HepG2 (cell line): ENCODE results near the gene CTDSP2. TPM values are rescaled to one million over a fixed set of nuclear protein-coding genes. Genes with fewer than 3 reads are reported as not detected.

Source experiments
- BCL3 ChIP-seq: sonication (generic); formaldehyde crosslinking; IDR thresholded peaks from 2 replicates; pipeline ENCODE4 v1.5.1; 2020; ENCODE audit warnings: mild to moderate bottlenecking, missing genetic modification reagents, moderate library complexity
- CBFB ChIP-seq: sonication (generic); formaldehyde crosslinking; IDR thresholded peaks from 2 replicates; pipeline ENCODE4 v1.4.0; 2020; ENCODE audit warnings: missing genetic modification reagents
- CHD4 ChIP-seq: fragments of 200-600 bp; sonication (generic); IDR thresholded peaks from 2 replicates; pipeline ENCODE4 v1.7.0; 2017; ENCODE audit warnings: mild to moderate bottlenecking, low read length, borderline replicate concordance
- ERF ChIP-seq: IDR thresholded peaks from 2 replicates; pipeline ENCODE4 v1.6.1; 2018; ENCODE audit warnings: missing biosample characterization, missing genetic modification reagents
- GZF1 ChIP-seq: sonication (generic); formaldehyde crosslinking; IDR thresholded peaks from 2 replicates; pipeline ENCODE4 v1.5.1; 2020; ENCODE audit warnings: mild to moderate bottlenecking, missing genetic modification reagents
- HOMEZ ChIP-seq: IDR thresholded peaks from 2 replicates; pipeline ENCODE4 v1.6.1; 2016; ENCODE audit warnings: low read depth
- HOXA5 ChIP-seq: sonication (generic); formaldehyde crosslinking; IDR thresholded peaks from 2 replicates; pipeline ENCODE4 v1.4.0; 2020; ENCODE audit warnings: missing genetic modification reagents
- KDM6A ChIP-seq: IDR thresholded peaks from 2 replicates; pipeline ENCODE4 v1.6.1; 2016; ENCODE audit warnings: low read depth
- LCORL ChIP-seq, 2 experiments: fragments of 450-650 bp in 1 of 2; sonication (generic) in 1 of 2; formaldehyde crosslinking in 1 of 2; IDR thresholded peaks; 2 replicates each; pipeline versions ENCODE4 v1.5.0 to v1.6.1; 2017 to 2020; ENCODE audit warnings: antibody characterized with exemption in 1 of 2, missing genetic modification reagents in 1 of 2
- MBNL3 ChIP-seq: fragments of 250-450 bp; sonication (Bioruptor Pico); conservative IDR thresholded peaks from 2 replicates; pipeline ENCODE4 v1.8.0; 2022; ENCODE audit warnings: mild to moderate bottlenecking, inconsistent platforms
- NPAS2 ChIP-seq: sonication (generic); formaldehyde crosslinking; IDR thresholded peaks from 2 replicates; pipeline ENCODE4 v1.8.0; 2022; ENCODE audit warnings: mild to moderate bottlenecking, missing genetic modification reagents, borderline replicate concordance
- PCBP2 ChIP-seq: fragments of 200-400 bp; formaldehyde crosslinking; optimal IDR thresholded peaks from 2 replicates; pipeline ENCODE3; 2018; ENCODE audit warnings: low read length, low read depth; ENCODE audit not compliant: poor library complexity, severe bottlenecking
- PHF8 ChIP-seq: sonication (generic); formaldehyde crosslinking; IDR thresholded peaks from 2 replicates; pipeline ENCODE4 v1.5.0; 2020; ENCODE audit warnings: missing genetic modification reagents
- RARA ChIP-seq: IDR thresholded peaks from 2 replicates; pipeline ENCODE4 v1.6.1; 2016; ENCODE audit warnings: missing genetic modification reagents, missing compliant biosample characterization
- RBAK ChIP-seq: sonication (generic); formaldehyde crosslinking; IDR thresholded peaks from 2 replicates; pipeline ENCODE4 v1.5.1; 2020; ENCODE audit warnings: mild to moderate bottlenecking, missing genetic modification reagents
- SUZ12 ChIP-seq: fragments of 150-350 bp; IDR thresholded peaks from 2 replicates; pipeline ENCODE4 v1.6.1; 2014; ENCODE audit warnings: low read depth, low read length
- TRAFD1 ChIP-seq: sonication (generic); formaldehyde crosslinking; IDR thresholded peaks from 2 replicates; pipeline ENCODE4 v1.5.1; 2020; ENCODE audit warnings: missing genetic modification reagents, mild to moderate bottlenecking, borderline replicate concordance
- ZC3H13 ChIP-seq: sonication (generic); formaldehyde crosslinking; IDR thresholded peaks from 2 replicates; pipeline ENCODE4 v1.8.1; 2023; ENCODE audit warnings: mild to moderate bottlenecking, missing genetic modification reagents, moderate library complexity
- ZNF234 ChIP-seq: sonication (generic); formaldehyde crosslinking; conservative IDR thresholded peaks from 2 replicates; pipeline ENCODE4 v1.5.1; 2020; ENCODE audit warnings: mild to moderate bottlenecking, missing genetic modification reagents
- ZNF343 ChIP-seq: sonication (generic); formaldehyde crosslinking; IDR thresholded peaks from 2 replicates; pipeline ENCODE4 v1.4.0; 2020; ENCODE audit warnings: mild to moderate bottlenecking, missing genetic modification reagents
- ZNF441 ChIP-seq: sonication (generic); formaldehyde crosslinking; IDR thresholded peaks from 2 replicates; pipeline ENCODE4 v1.7.0; 2021; ENCODE audit warnings: missing genetic modification reagents, borderline replicate concordance
- ZNF761 ChIP-seq: sonication (generic); formaldehyde crosslinking; conservative IDR thresholded peaks from 2 replicates; pipeline ENCODE4 v1.4.0; 2020; ENCODE audit warnings: mild to moderate bottlenecking, missing genetic modification reagents
- ZNF777 ChIP-seq: sonication (generic); formaldehyde crosslinking; IDR thresholded peaks from 2 replicates; pipeline ENCODE4 v1.4.0; 2020; ENCODE audit warnings: missing genetic modification reagents
- ZNF891 ChIP-seq: sonication (generic); formaldehyde crosslinking; IDR thresholded peaks from 2 replicates; pipeline ENCODE4 v1.5.0; 2020; ENCODE audit warnings: mild to moderate bottlenecking, missing genetic modification reagents
- polyA plus RNA-seq, 8 experiments: library from polyadenylated mRNA; depleted of rRNA in 3 of 8; stranded (reverse) in 7 of 8; unstranded in 1 of 8; fragments of >200 nt; fragmentation: Illumina TruSeq in 4 of 8; extraction: Trizol in 4 of 8; gene quantifications; 2 replicates each; pipeline versions ENCODE4 v1.2.1 to v1.2.3, GENCODE V29; 2011 to 2016; ENCODE audit warnings: low read depth in 4 of 8, missing spikeins in 1 of 8, mixed read lengths in 1 of 8; ENCODE audit not compliant: insufficient read depth in 1 of 8
- total RNA-seq, 5 experiments: library from RNA; depleted of rRNA; stranded (reverse); fragments of >200 nt; fragmentation: Illumina TruSeq; extraction: Trizol; gene quantifications; 2 replicates each; pipeline ENCODE4 v1.2.3, GENCODE V29; 2016; ENCODE audit warnings: low read depth in 1 of 5
- TF ChIP-seq, protein P1 (sequence below), 2 experiments: sonication (generic) in 1 of 2; formaldehyde crosslinking in 1 of 2; IDR thresholded peaks; 2 replicates each; pipeline versions ENCODE4 v1.5.1 to v1.6.1; 2011 to 2020; ENCODE audit warnings: borderline replicate concordance in 1 of 2, low read depth in 1 of 2, low read length in 1 of 2, mild to moderate bottlenecking in 1 of 2, missing genetic modification reagents in 1 of 2, moderate library complexity in 1 of 2

The CTDSP2 gene
- total and polyA plus RNA-seq, 2 of the 13 experiments (the other 11 are each of a cell fraction or from before 2014, with no cell fraction given), result 38.1 to 82.5 TPM

DNA sequence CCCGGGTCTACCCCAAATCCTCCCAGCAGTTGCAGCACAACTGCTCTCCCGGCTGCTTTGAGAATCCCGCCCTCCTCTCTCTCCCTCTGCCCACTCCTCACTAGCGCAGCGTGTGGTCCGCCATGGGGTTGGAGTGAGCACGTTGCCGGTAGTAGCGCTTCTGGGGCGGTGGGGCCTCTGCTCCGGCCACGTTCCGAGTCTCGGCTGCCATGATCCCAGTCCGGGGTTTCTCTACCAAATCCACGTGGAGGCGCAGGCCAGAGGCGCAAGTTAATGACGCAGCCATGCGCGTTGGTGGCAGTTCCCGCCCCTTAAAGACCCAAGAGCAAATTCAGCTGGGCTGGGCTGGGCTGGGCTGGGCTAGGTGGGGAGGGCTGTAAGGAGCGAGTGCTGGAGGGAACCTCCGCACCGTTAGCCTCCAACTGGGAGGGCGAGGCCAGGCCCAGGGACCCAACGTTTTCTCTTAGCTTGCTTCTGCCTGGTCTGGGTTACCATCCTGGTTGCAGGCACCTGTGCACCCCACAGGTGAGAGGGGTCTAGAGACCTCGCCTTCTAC, 74.6 kb downstream of the CTDSP2 start, which contains the start of gene METTL1 (continued):
- TF ChIP-seq, protein P1, sequence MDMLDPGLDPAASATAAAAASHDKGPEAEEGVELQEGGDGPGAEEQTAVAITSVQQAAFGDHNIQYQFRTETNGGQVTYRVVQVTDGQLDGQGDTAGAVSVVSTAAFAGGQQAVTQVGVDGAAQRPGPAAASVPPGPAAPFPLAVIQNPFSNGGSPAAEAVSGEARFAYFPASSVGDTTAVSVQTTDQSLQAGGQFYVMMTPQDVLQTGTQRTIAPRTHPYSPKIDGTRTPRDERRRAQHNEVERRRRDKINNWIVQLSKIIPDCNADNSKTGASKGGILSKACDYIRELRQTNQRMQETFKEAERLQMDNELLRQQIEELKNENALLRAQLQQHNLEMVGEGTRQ (IDR thresholded peaks at IDR 0.05; ENCODE audit: low read depth, low read length), result no peak
- TF ChIP-seq, protein P1 (CRISPR knock-in tag; IDR thresholded peaks at IDR 0.05; ENCODE audit: borderline replicate concordance), result peak; percentile 58; the same call in 1 of the 2 replicates
- TF ChIP-seq GZF1 (CRISPR knock-in tag) (no peak), ZNF891 (peak; percentile 78), RBAK (CRISPR knock-in tag) (no peak), TRAFD1 (no peak; the same call in 1 of the 2 replicates), ZNF777 (CRISPR knock-in tag) (no peak), MBNL3 (CRISPR knock-in tag) (no peak), PCBP2 (no peak), ZC3H13 (CRISPR knock-in tag) (peak; percentile 60; the same call in 1 of the 2 replicates), RARA (CRISPR knock-in tag) (no peak; the same call in 1 of the 2 replicates), PHF8 (peak; percentile 97), HOXA5 (CRISPR knock-in tag) (peak; percentile 81; the same call in 1 of the 2 replicates), LCORL (IDR thresholded peaks at IDR 0.05) (peak; percentile 65; the same call in 1 of the 2 replicates), LCORL (CRISPR knock-in tag; IDR thresholded peaks at IDR 0.05) (peak; percentile 97), ERF (CRISPR knock-in tag) (peak; percentile 52), NPAS2 (CRISPR knock-in tag) (no peak), ZNF234 (no peak), CBFB (CRISPR knock-in tag) (peak; percentile 66), HOMEZ (CRISPR knock-in tag) (peak; percentile 64; the same call in 1 of the 2 replicates), KDM6A (CRISPR knock-in tag) (no peak), ZNF343 (CRISPR knock-in tag) (peak; percentile 75; the same call in 1 of the 2 replicates), ZNF441 (peak; percentile 77), CHD4 (no peak), BCL3 (CRISPR knock-in tag) (peak; percentile 19; the same call in 1 of the 2 replicates), ZNF761 (CRISPR knock-in tag) (peak; percentile 70), SUZ12 (no peak)
